IPS-20b (cell line): ENCODE data around the gene PHACTR3.
"Not testable (repeated sequence)": the region's sequence is repeated elsewhere in the genome, so short reads cannot be mapped to it uniquely, and the experiment has no call there.

ENCODE experiments used
- H3K27ac ChIP-seq: one replicate; pipeline ENCODE4 v1.5.1; 2013; ENCODE audit warnings: low read length
- H3K27me3 ChIP-seq: 2 replicates; pipeline ENCODE4 v1.6.1; 2013; ENCODE audit warnings: mild to moderate bottlenecking, low read length, inconsistent platforms; ENCODE audit not compliant: insufficient read depth
- H3K36me3 ChIP-seq: 2 replicates; pipeline ENCODE4 v1.6.1; 2013; ENCODE audit warnings: low read depth, mild to moderate bottlenecking, inconsistent platforms, low read length, moderate library complexity; ENCODE audit not compliant: insufficient read depth
- H3K4me1 ChIP-seq: 2 replicates; pipeline ENCODE4 v1.6.1; 2013; ENCODE audit warnings: mild to moderate bottlenecking, control low read depth, inconsistent platforms, low read length, moderate library complexity; ENCODE audit not compliant: insufficient read depth
- H3K4me3 ChIP-seq: 2 replicates; pipeline ENCODE4 v1.5.1; 2013; ENCODE audit warnings: mild to moderate bottlenecking, low read length, inconsistent platforms
- H3K9ac ChIP-seq: 2 replicates; pipeline ENCODE4 v1.6.1; 2013; ENCODE audit warnings: low read depth, mild to moderate bottlenecking, inconsistent platforms, low read length, moderate library complexity
- H3K9me3 ChIP-seq: 2 replicates; pipeline ENCODE4 v1.6.1; 2013; ENCODE audit warnings: mild to moderate bottlenecking, low read depth, low read length, inconsistent platforms; ENCODE audit not compliant: insufficient read depth

Gene PHACTR3

DNA sequence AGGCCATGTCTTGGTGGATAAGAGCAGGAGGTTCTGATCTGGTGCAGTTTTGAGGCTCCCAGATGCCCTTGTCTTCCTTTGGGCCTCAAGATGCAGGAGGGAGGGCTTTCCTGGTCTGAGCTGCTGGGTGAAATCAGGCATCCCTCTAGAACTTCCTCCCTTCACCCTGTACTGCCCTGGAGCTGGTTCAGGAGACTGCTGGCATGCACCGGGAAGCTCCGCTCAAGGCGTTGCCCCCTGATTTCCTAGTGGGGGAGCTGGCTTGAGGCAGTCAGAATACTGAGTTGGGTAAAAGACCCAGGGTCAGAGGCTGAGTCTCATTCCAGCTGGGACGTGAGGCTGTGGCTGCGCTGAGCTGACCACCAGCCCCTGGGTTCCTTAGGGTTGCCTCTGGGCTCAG lies 12.0 kb downstream of the PHACTR3 start:
- Histone ChIP-seq H3K27ac (no peak overlapping the region), H3K4me1 (no peaks in the 10 kb centered on the region), H3K4me3 (no peak overlapping the region), H3K9me3 (no peaks in the 10 kb centered on the region), H3K36me3 (no peaks in the 10 kb centered on the region), H3K27me3 (peaks cover 53% of the 10 kb centered on the region), H3K9ac (no peak overlapping the region)

DNA sequence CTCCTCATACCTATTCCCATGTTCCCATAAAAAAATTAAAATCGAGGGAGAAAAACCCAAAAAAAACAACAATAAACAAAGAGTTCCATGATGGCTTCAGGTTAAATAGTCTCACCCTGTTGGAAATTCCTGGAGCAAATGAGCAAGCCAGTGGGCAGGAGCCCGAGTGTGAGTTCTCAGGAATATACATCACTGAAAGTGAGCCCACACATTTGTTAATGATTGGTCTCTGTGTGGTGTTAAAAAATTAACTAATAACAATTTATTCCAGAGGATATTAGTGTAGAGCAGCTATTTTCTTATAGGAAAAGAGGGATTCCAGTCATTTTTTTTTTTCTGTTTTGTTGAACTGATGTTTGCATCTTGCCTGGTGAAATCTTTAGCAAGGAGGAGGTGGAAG lies 12.9 kb downstream of the PHACTR3 start:
- no peaks in the 10 kb centered on the region for H3K4me1 ChIP-seq
- no peaks in the 10 kb centered on the region for H3K36me3 ChIP-seq
- peaks cover 53% of the 10 kb centered on the region for H3K27me3 ChIP-seq
- no peak overlapping the region for H3K9ac ChIP-seq
- no peak overlapping the region for H3K27ac ChIP-seq
- H3K4me3 ChIP-seq, result no peak overlapping the region
- H3K9me3 ChIP-seq, result no peaks in the 10 kb centered on the region

DNA sequence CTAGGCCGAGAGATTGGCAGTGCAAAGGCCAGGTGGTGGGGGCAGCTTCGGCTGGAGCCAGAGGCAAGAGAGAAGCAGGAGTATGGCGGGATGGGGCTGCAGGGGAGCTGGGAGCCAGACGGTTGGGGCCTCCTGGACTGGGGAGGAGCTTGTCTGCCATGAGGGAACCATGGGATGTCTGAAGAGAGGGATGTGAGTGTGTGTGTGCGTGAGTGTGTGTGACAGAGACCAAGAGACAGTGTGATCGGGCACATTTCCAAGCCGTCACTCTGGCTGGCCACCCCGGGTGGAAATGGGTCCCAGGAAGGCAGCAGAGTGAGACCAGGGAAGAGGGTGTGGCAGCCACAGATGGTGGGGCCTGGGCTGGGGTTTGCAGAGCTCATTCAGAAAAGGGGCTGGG lies 13.8 kb downstream of the PHACTR3 start:
- H3K27me3 ChIP-seq, result peaks cover 54% of the 10 kb centered on the region
- no peaks in the 10 kb centered on the region for H3K9me3 ChIP-seq
- H3K27ac ChIP-seq, result no peak overlapping the region
- H3K9ac ChIP-seq, result no peak overlapping the region
- no peaks in the 10 kb centered on the region for H3K36me3 ChIP-seq
- H3K4me1 ChIP-seq, result no peaks in the 10 kb centered on the region
- no peak overlapping the region for H3K4me3 ChIP-seq

DNA sequence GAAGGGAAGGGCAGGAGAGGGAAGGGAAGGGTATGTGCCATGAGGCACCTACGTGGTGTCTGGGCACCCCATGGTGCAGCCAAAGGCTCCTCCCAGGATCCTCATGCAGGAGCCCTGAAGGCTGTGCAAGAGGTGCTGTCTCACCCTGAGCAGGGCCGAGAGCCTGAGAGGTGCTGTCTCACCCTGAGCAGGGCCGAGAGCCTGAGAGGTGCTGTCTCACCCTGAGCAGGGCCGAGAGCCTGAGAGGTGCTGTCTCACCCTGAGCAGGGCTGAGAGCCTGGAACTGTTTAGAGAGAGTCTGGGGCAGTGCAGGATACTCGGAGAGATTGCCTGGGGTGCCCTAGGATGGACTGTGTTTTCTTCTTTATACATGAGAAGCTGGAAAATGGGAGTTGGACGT lies 14.2 kb downstream of the PHACTR3 start:
- H3K27me3 ChIP-seq, result peaks cover 50% of the 10 kb centered on the region
- not testable (repeated sequence) for H3K4me3 ChIP-seq, H3K4me1 ChIP-seq, H3K27ac ChIP-seq, H3K9me3 ChIP-seq, H3K36me3 ChIP-seq, H3K9ac ChIP-seq

DNA sequence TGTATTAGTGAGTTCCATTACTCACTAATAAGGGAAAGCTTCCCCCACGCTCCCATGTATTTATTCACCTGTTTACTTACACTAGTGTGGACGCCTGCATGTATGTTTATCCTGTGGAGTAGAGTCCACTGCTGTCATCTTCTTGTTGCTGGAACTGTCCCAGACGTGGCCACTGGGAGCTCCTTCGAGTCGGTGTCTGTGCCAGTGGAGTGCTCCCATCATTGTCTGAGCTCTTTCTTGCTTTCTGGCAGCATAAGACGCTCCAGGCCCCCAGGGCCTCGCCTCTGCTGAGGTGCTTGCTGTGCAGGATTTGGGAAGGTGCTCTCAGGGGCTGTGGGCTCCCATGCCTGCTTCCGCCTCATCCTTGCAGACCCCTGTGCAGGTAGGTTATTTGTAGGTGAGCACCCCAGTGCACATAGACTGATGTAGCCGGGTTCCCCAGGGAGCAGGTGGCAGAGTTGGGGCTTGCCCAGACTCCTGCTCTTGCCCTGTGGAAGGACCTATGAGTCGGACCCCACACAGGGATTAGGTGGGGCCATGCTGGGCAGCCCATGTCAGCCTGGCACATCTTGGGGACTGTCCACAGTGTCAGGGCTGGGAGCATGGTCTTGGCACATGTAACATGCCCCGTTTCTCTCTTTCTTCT lies 16.6 kb downstream of the PHACTR3 start:
- Histone ChIP-seq H3K36me3 (no peaks in the 10 kb centered on the region), H3K9me3 (no peaks in the 10 kb centered on the region), H3K4me3 (no peak overlapping the region), H3K27me3 (peaks cover 33% of the 10 kb centered on the region), H3K4me1 (no peaks in the 10 kb centered on the region), H3K9ac (no peak overlapping the region), H3K27ac (no peak overlapping the region)

DNA sequence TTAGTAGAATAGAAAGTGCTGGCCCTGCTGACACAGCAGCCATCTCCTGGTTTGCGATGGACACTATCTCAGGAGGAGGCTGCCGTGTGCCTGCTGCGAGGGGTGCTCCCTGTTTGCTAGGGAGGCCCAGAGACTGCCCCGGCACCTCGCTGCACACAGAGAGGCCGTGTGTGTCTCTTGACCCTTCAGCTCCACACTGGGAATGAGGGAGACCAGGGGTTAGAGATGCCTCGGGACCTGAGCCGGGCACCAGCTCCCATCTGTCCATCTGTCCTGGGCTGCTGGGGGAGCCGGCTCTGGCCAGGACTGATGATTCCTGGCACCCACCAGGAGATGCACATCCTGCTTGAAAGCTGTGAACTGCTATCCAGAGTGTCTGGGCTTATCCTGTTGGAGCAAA lies 18.2 kb downstream of the PHACTR3 start:
- H3K9me3 ChIP-seq, result no peaks in the 10 kb centered on the region
- peaks cover 29% of the 10 kb centered on the region for H3K27me3 ChIP-seq
- H3K27ac ChIP-seq, result no peak overlapping the region
- H3K4me3 ChIP-seq, result no peak overlapping the region
- H3K36me3 ChIP-seq, result no peaks in the 10 kb centered on the region
- no peaks in the 10 kb centered on the region for H3K4me1 ChIP-seq
- no peak overlapping the region for H3K9ac ChIP-seq

DNA sequence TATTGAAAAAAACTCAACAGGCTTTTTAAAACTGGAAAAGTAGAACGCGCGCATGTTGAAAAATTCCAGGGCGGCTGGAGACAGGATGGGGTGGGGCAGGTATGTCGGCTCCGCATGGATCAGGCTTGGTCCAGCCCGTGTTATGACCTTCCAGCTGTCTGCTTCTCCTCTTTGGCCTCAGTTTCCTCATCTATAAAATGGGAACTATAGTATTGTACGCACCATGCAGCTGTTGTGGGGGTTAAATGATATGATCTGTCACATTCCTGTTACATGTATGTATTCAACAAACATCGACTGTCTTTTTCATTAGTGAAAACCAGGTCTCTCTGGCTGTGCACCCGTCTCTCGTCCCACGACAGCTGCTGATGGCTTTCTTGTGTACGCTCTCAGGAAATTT lies 18.8 kb downstream of the PHACTR3 start:
- H3K4me1 ChIP-seq, result no peaks in the 10 kb centered on the region
- H3K27ac ChIP-seq, result no peak overlapping the region
- no peaks in the 10 kb centered on the region for H3K36me3 ChIP-seq
- H3K9me3 ChIP-seq, result no peaks in the 10 kb centered on the region
- H3K9ac ChIP-seq, result no peak overlapping the region
- peaks cover 25% of the 10 kb centered on the region for H3K27me3 ChIP-seq
- H3K4me3 ChIP-seq, result no peak overlapping the region

DNA sequence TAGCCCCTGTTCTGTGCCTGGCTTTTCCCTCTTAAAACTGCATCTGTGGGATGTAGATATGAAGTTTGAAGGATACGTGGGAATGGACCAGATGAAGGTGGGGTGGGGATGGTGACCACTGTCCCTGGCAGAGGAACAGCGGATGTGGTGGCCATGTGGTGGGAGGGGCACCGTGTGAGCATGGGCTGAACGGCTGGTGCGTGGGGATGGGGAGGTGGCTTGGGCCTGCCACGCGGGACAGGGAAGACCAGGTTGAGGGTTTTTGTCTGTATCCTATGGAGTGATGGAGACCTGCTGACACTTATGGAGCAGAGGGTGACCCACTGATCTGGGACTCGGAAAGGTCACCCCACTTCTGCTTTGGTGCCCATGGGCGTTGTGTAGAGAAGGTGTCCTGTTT lies 19.2 kb downstream of the PHACTR3 start:
- H3K4me3 ChIP-seq, result no peak overlapping the region
- peaks cover 25% of the 10 kb centered on the region for H3K27me3 ChIP-seq
- H3K9me3 ChIP-seq, result no peaks in the 10 kb centered on the region
- no peaks in the 10 kb centered on the region for H3K36me3 ChIP-seq
- H3K9ac ChIP-seq, result no peak overlapping the region
- no peaks in the 10 kb centered on the region for H3K4me1 ChIP-seq
- no peak overlapping the region for H3K27ac ChIP-seq

DNA sequence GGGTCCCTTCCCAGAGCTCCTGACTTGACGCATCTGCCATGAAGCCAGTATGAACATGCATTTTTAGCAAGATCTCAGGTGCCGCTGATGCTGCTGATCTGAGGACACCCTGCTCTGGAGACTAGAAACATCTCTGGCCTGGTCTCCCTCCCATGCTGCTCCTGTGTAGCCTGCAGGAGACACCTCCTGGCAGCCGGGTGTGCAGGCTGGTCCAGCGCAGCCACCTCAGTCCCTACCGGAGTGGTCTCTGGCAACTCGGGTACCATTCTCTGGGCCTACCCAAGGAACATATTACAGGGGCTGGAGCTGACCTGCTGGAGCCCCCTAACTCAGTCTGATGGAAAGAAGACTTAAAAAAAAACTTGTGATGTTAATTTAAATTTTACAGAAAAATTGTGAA lies 20.1 kb downstream of the PHACTR3 start:
- Histone ChIP-seq H3K27me3 (peaks cover 25% of the 10 kb centered on the region), H3K36me3 (no peaks in the 10 kb centered on the region), H3K9ac (no peak overlapping the region), H3K4me3 (no peak overlapping the region), H3K9me3 (no peaks in the 10 kb centered on the region), H3K4me1 (no peaks in the 10 kb centered on the region), H3K27ac (no peak overlapping the region)

DNA sequence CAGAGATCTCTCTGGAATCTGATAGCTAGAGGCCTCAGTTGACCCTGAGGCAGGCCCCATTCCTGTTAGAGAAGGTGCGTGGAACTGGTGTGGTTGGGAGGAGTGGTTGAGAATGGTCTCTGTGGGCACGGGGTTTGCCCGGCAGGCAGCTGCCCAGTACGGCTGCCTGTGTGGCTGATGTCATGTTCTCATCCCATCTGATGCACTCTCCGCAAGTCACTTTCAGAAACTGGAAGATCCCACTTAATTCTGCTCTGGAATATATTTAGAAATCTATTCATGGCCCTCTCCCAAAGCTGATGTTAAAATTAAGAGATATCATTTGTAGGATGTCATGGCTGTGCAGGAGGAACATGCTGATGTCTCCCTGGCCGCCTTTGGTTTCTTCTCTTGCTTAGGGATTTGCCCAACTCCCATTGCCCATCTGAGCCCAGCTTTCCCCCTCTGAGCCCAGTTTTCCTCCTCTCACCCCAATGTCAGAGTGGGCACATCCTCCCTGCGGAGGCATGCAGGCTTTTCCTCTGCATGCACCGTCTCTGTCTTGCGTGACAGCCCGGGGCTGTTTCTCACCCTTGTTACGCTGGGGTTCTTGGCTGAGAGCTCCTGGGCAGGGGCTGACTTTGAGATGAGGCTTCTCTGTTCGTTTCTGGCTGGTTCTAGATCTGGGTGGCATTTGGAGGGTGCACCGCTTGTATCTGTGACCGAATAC lies 21.0 kb downstream of the PHACTR3 start:
- H3K9me3 ChIP-seq, result no peaks in the 10 kb centered on the region
- no peak overlapping the region for H3K4me3 ChIP-seq
- no peaks in the 10 kb centered on the region for H3K4me1 ChIP-seq
- no peaks in the 10 kb centered on the region for H3K36me3 ChIP-seq
- H3K9ac ChIP-seq, result no peak overlapping the region
- no peak overlapping the region for H3K27ac ChIP-seq
- H3K27me3 ChIP-seq, result peaks cover 22% of the 10 kb centered on the region

DNA sequence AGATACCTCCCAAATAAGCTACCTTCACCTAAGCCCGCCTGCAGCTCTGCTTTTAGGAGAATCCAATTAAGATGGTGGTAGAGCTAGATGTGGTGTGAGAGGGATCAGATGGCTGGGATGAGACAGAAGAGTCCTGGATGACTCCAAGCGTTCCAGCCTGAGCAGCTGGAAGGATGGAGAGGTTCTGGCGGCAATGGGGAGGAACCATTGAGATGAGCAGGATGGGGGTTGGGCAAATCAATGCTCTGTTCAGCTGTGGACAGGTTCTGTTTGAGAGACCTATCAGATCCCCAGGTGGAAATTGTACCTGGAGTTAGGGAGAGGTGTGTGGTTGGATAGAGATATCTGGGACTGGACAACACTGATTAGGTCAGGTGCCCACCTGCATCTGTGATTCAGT lies 23.0 kb downstream of the PHACTR3 start:
- H3K27me3 ChIP-seq, result peaks cover 14% of the 10 kb centered on the region
- H3K4me1 ChIP-seq, result no peaks in the 10 kb centered on the region
- H3K9me3 ChIP-seq, result no peaks in the 10 kb centered on the region
- no peak overlapping the region for H3K27ac ChIP-seq
- no peaks in the 10 kb centered on the region for H3K36me3 ChIP-seq
- no peak overlapping the region for H3K9ac ChIP-seq
- no peak overlapping the region for H3K4me3 ChIP-seq

DNA sequence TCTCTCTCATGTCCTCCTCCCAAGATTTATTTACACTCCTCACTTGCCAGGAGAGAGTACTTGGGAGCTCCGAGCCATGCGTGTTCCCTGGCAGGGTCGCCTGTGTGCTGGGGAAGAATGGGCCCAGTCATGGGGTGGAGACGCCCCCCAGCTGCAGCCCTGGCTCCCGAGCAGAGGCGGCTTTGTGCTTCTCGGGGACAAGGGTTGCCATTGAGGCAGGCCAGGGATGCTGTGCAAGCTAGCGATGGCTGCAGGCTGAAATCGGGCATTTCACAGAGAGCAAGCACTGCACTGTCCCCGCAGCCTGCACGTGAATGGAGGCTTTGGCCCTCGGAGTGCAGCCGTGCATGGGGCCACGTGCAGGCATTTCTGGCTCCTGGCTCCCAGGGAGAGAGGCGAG lies 23.8 kb downstream of the PHACTR3 start:
- Histone ChIP-seq H3K27me3 (peaks cover 12% of the 10 kb centered on the region), H3K36me3 (no peaks in the 10 kb centered on the region)

More for the DNA sequence above, 23.8 kb downstream of the PHACTR3 start:
- no peak overlapping the region for H3K9ac ChIP-seq
- H3K9me3 ChIP-seq, result no peaks in the 10 kb centered on the region; the same call in 1 of the 2 replicates
- H3K4me3 ChIP-seq, result no peak overlapping the region
- H3K4me1 ChIP-seq, result no peaks in the 10 kb centered on the region
- H3K27ac ChIP-seq, result no peak overlapping the region
